ENCODE results near the gene GALNT11. TPM values are rescaled to one million over a fixed set of nuclear protein-coding genes. Genes with fewer than 3 reads are reported as not detected.

Gene GALNT11
- total and polyA plus RNA-seq, 9 of the 15 experiments (the other 6 are each of a cell fraction or from before 2014, with no cell fraction given): 8.2 to 59.5 (median 36.5) TPM

- TF ChIP-seq STAG1 (CRISPR knock-in tag; IDR thresholded peaks at IDR 0.05; ENCODE audit: borderline replicate concordance) (no peak), ZNF263 (CRISPR knock-in tag; IDR thresholded peaks at IDR 0.05; ENCODE audit: borderline replicate concordance) (peak; percentile 86), SETDB1 (IDR thresholded peaks at IDR 0.05; ENCODE audit: low read length) (no peak), YY1 (IDR thresholded peaks at IDR 0.05; ENCODE audit: borderline replicate concordance in 1 of 3, control insufficient read depth in 1 of 3, extremely low read depth in 1 of 3, insufficient read depth in 3 of 3, insufficient read length in 1 of 3, insufficient replicate concordance in 2 of 3, low read depth in 1 of 3, low read length in 2 of 3) (peak in 2 of 3 experiments; percentile 15 to 48), ZNF165 (CRISPR knock-in tag; IDR thresholded peaks at IDR 0.05; ENCODE audit: borderline replicate concordance) (0 out of 2 replicates have a peak, but pooled peaks have one; percentile 13), NFIC (IDR thresholded peaks at IDR 0.05) (peak; percentile 57; the same call in 1 of the 2 replicates), YBX1 (IDR thresholded peaks at IDR 0.05) (no peak), ZNF143 (CRISPR knock-in tag; IDR thresholded peaks at IDR 0.05) (0 out of 2 replicates have a peak, but pooled peaks have one; percentile 23), FOXM1 (IDR thresholded peaks at IDR 0.05; ENCODE audit: low read depth) (peak; percentile 48), FOXM1 (CRISPR knock-in tag; IDR thresholded peaks at IDR 0.05; ENCODE audit: low read depth) (no peak), TBP (optimal IDR thresholded peaks at IDR 0.05; ENCODE audit: low read depth, low read length) (peak; percentile 79), ZNF253 (CRISPR knock-in tag; conservative IDR thresholded peaks at IDR 0.05) (no peak), ZNF696 (CRISPR knock-in tag; conservative IDR thresholded peaks at IDR 0.05) (no peak), EZH2 (IDR thresholded peaks at IDR 0.05; ENCODE audit: borderline replicate concordance, low read depth, low read length) (no peak), HNRNPK (IDR thresholded peaks at IDR 0.05; ENCODE audit: low read depth, low read length, poor library complexity, severe bottlenecking) (no peak), NFATC3 (IDR thresholded peaks at IDR 0.05) (no peak), BMI1 (IDR thresholded peaks at IDR 0.05; ENCODE audit: low read length) (0 out of 2 replicates have a peak, but pooled peaks have one; percentile 11), ARID1B (IDR thresholded peaks at IDR 0.05) (peak; percentile 52; the same call in 1 of the 2 replicates), ESRRB (CRISPR knock-in tag; IDR thresholded peaks at IDR 0.05; ENCODE audit: borderline replicate concordance) (no peak), KLF6 (CRISPR knock-in tag; IDR thresholded peaks at IDR 0.05; ENCODE audit: borderline replicate concordance) (0 out of 2 replicates have a peak, but pooled peaks have one; percentile 11), FOXO4 (CRISPR knock-in tag; IDR thresholded peaks at IDR 0.05) (no peak)
- TF ChIP-seq, protein P1, sequence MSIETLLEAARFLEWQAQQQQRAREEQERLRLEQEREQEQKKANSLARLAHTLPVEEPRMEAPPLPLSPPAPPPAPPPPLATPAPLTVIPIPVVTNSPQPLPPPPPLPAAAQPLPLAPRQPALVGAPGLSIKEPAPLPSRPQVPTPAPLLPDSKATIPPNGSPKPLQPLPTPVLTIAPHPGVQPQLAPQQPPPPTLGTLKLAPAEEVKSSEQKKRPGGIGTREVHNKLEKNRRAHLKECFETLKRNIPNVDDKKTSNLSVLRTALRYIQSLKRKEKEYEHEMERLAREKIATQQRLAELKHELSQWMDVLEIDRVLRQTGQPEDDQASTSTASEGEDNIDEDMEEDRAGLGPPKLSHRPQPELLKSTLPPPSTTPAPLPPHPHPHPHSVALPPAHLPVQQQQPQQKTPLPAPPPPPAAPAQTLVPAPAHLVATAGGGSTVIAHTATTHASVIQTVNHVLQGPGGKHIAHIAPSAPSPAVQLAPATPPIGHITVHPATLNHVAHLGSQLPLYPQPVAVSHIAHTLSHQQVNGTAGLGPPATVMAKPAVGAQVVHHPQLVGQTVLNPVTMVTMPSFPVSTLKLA (conservative IDR thresholded peaks at IDR 0.05): peak; percentile 74 to 82
- TF ChIP-seq, protein P2, sequence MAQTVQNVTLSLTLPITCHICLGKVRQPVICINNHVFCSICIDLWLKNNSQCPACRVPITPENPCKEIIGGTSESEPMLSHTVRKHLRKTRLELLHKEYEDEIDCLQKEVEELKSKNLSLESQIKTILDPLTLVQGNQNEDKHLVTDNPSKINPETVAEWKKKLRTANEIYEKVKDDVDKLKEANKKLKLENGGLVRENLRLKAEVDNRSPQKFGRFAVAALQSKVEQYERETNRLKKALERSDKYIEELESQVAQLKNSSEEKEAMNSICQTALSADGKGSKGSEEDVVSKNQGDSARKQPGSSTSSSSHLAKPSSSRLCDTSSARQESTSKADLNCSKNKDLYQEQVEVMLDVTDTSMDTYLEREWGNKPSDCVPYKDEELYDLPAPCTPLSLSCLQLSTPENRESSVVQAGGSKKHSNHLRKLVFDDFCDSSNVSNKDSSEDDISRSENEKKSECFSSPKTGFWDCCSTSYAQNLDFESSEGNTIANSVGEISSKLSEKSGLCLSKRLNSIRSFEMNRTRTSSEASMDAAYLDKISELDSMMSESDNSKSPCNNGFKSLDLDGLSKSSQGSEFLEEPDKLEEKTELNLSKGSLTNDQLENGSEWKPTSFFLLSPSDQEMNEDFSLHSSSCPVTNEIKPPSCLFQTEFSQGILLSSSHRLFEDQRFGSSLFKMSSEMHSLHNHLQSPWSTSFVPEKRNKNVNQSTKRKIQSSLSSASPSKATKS (CRISPR knock-in tag; IDR thresholded peaks at IDR 0.05): no peak
These were observed at the start of gene GALNT11 (continued) for GRCh38 chr7:152025077-152025936.
